SIG-M5 (cell line): Measurements from ENCODE around the gene LYPD8.

Experiments used
- DNase-seq: peaks from one replicate; lab custom pipeline; 2025; lab: John Stamatoyannopoulos, UW

The LYPD8 gene

DNA sequence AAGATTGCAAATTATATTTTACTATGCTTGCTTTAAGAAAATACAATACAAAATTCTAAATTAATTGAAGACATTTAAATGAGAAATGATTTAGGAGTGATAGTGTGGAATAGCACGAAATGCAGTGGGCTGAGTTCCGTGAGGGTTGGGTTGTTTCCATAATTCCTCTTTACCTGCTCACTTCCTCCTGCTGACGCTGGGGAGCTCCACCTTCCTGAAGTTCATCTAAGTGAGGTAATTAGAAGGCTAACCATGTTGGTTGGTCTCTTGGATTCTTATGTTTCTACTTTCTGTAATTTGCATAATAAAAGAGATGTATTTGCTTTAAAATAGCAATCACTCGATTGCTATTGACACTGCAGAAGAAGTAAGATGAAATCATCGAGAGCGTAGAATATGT, 57.7 kb downstream of the LYPD8 start:
- DNase-seq, result no peak

DNA sequence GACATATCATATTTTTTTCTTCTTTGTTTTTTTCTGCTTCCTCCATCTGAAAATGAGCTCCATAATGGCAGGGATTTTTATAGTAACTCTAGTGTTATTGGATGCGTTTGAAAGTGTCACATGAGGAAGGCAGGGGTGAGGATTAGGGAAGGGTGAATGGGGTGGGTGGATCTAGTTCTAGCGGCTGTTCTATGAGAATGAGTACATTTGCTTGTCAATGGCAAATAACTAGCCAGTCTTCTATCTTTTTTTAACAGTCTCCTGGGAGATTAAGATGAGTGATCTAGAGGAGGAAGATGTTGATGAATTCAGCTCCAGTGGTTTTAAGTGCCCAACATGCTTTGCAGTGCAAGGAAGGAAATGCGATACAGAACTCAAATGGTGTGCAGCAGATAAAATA, 58.8 kb downstream of the LYPD8 start:
- no peak for DNase-seq

- DNase-seq, result no peak
These were observed 59.3 kb downstream of the LYPD8 start for GRCh38 chr1:248696261-248696660.

DNA sequence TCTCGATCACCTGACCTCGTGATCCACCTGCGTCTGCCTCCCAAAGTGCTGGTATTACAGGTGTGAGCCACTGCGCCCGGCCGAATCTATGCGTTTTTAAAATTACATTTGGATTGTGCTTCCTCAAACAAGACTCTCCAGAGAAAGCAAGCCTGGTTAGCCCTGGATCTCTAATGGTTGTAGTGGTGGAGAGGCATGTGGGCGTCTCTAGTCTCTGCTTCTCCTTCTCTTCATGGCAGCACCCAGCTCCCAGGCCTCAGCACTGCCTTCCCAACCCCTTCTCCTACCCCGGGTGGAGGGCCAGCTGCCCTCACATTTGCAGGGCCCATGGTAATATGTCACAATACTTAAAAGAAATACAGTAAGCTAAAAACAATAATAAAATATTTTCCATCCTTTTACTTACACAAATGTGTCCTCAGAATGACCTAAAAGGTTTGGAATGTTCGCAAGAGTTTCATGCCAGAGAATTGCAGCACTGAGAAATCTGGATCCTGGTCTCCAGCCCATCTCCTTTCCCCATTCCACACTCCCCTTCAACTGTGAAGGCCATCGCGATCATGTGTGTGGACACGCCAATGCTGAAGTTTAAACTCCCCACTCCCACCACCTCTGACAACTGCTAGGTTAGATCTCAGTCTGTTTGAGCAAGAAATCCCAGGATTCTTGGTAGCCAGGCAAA, 60.0 kb downstream of the LYPD8 start:
- no peak for DNase-seq

DNA sequence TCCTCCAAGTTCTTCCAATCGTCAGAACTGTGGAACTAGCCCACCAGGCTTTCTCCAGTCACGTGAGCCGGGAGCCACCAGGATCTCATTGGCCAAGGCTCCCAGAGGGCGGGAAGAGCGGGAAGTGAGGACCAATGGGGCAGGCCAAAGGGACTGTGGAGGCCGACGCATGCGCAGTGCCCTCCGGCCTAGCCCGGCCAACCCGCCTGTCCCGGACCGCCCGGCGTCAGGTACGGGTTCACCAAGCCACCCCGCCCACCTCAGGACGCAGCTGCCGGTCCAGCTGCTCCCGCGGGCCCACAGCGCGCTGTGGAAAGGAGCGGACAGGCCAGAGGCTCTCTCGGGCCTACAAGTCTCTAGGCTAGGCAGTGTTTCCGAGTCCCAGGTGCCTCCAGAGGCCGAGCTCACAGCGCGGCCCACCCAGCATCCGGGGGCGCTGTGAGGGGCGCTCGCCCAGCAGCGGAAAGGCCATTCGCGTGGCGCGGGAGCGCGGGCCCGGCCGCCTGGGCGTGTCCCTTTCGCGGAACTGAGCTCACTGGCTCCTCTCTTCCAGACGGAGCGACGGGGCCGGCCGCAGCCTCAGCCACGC, 63.9 kb downstream of the LYPD8 start:
- no peak for DNase-seq
